CD14-positive monocyte (primary cell): ENCODE results near the gene RAB17. TPM values are rescaled to one million over a fixed set of nuclear protein-coding genes. Genes with fewer than 3 reads are reported as not detected.
A peak's percentile ranks its signal among the peaks of the same experiment; 100 is the strongest.

Experiments
- DNase-seq, 3 donors: peaks; one replicate each; pipeline ENCODE4 v3.0.0-alpha.2; 2011 to 2022
- H2AFZ ChIP-seq: 2 replicates; pipeline ENCODE4 v1.6.0; 2012; ENCODE audit warnings: mild to moderate bottlenecking, low read depth, low read length, inconsistent platforms; ENCODE audit not compliant: insufficient read depth, poor library complexity, severe bottlenecking
- H3K27ac ChIP-seq, 2 donors: 1 replicate in 1 of 2; 2 replicates in 1 of 2; pipeline ENCODE4 v1.5.1; 2012 to 2013; ENCODE audit warnings: low read length in 2 of 2, control low read depth in 1 of 2, inconsistent platforms in 1 of 2, low read depth in 1 of 2, mild to moderate bottlenecking in 1 of 2
- H3K27me3 ChIP-seq, 2 donors: one replicate each; pipeline versions ENCODE4 v1.6.0 to v1.6.1; 2011 to 2013; ENCODE audit warnings: low read length in 2 of 2; ENCODE audit not compliant: control insufficient read depth in 2 of 2, insufficient read depth in 2 of 2
- H3K36me3 ChIP-seq, 2 donors: replicated peaks in 1 of 2; 1 replicate in 1 of 2; 2 replicates in 1 of 2; pipeline versions ENCODE4 v1.5.1 to v1.6.1; 2012 to 2013; ENCODE audit warnings: low read length in 2 of 2, control low read depth in 1 of 2, inconsistent platforms in 1 of 2, mild to moderate bottlenecking in 1 of 2; ENCODE audit not compliant: insufficient read depth in 2 of 2, control insufficient read depth in 1 of 2
- H3K4me1 ChIP-seq, 2 donors: 1 replicate in 1 of 2; 2 replicates in 1 of 2; pipeline versions ENCODE4 v1.5.1 to v1.6.1; 2012 to 2013; ENCODE audit warnings: low read length in 2 of 2, control low read depth in 1 of 2, inconsistent platforms in 1 of 2, mild to moderate bottlenecking in 1 of 2, moderate library complexity in 1 of 2; ENCODE audit not compliant: insufficient read depth in 2 of 2, control insufficient read depth in 1 of 2
- H3K4me2 ChIP-seq: replicated peaks from 2 replicates; pipeline ENCODE3; 2012; ENCODE audit warnings: low read length, moderate library complexity, mild to moderate bottlenecking; ENCODE audit not compliant: poor library complexity, severe bottlenecking; ENCODE audit errors: extremely low read depth
- H3K4me3 ChIP-seq, 3 experiments: fragments of 200-600 bp in 1 of 3; sonication (generic) in 1 of 3; replicated peaks in 1 of 3; 1 replicate in 2 of 3; 2 replicates in 1 of 3; pipeline ENCODE4 v1.5.1; 2011 to 2013; ENCODE audit warnings: low read length in 3 of 3, mild to moderate bottlenecking in 3 of 3, control low read depth in 2 of 3, low read depth in 2 of 3, inconsistent platforms in 1 of 3, moderate library complexity in 1 of 3
- H3K79me2 ChIP-seq: 2 replicates; pipeline ENCODE4 v1.6.0; 2012; ENCODE audit warnings: mild to moderate bottlenecking, control low read depth, inconsistent platforms, low read length, moderate library complexity; ENCODE audit not compliant: insufficient read depth
- H3K9ac ChIP-seq: 2 replicates; pipeline ENCODE4 v1.6.0; 2017; ENCODE audit warnings: low read length, mild to moderate bottlenecking; ENCODE audit not compliant: insufficient read depth, poor library complexity, severe bottlenecking
- H3K9me3 ChIP-seq, 2 donors: replicated peaks in 1 of 2; 1 replicate in 1 of 2; 2 replicates in 1 of 2; pipeline versions ENCODE4 v1.5.1 to v1.6.1; 2012 to 2013; ENCODE audit warnings: low read length in 2 of 2, control low read depth in 1 of 2; ENCODE audit not compliant: control insufficient read depth in 1 of 2, insufficient read depth in 1 of 2
- H4K20me1 ChIP-seq: 2 replicates; pipeline ENCODE4 v1.6.0; 2012; ENCODE audit warnings: mild to moderate bottlenecking, low read length, control low read depth, moderate library complexity; ENCODE audit not compliant: insufficient read depth
- H3K27ac Mint-ChIP-seq, 7 donors: one replicate each; pipeline ENCODE4 v1.8.0; 2020; ENCODE audit warnings: mild to moderate bottlenecking in 7 of 7, mixed read lengths in 7 of 7, moderate library complexity in 6 of 7, inconsistent platforms in 2 of 7
- H3K27me3 Mint-ChIP-seq, 3 donors: one replicate each; pipeline ENCODE4 v1.8.0; 2021 to 2022; ENCODE audit warnings: low read depth in 3 of 3, mild to moderate bottlenecking in 3 of 3, mixed read lengths in 3 of 3, moderate library complexity in 3 of 3, inconsistent platforms in 1 of 3
- H3K36me3 Mint-ChIP-seq, 2 donors: one replicate each; pipeline ENCODE4 v1.8.0; 2020; ENCODE audit warnings: mixed read lengths in 2 of 2, inconsistent platforms in 1 of 2, mild to moderate bottlenecking in 1 of 2
- H3K4me1 Mint-ChIP-seq: one replicate; pipeline ENCODE4 v1.8.0; 2020; ENCODE audit warnings: mild to moderate bottlenecking, mixed read lengths
- H3K4me3 Mint-ChIP-seq, 2 donors: one replicate each; pipeline ENCODE4 v1.8.0; 2020; ENCODE audit warnings: mild to moderate bottlenecking in 2 of 2, mixed read lengths in 2 of 2, moderate library complexity in 1 of 2
- H3K9me3 Mint-ChIP-seq, 7 donors: one replicate each; pipeline ENCODE4 v1.8.0; 2020 to 2022; ENCODE audit warnings: mixed read lengths in 7 of 7, mild to moderate bottlenecking in 6 of 7, moderate library complexity in 6 of 7, inconsistent platforms in 2 of 7
- WGBS: methylation state at CpG from one replicate; pipeline ENCODE4 v1.1.5; 2013; ENCODE audit warnings: missing lambda C conversion rate; ENCODE audit not compliant: insufficient coverage; 5-methylcytosine and 5-hydroxymethylcytosine counted together
- intact Hi-C, 2 donors: fragments of 100-400 bp; cut with micrococcal nuclease; formaldehyde crosslinking; loops; one replicate each; pipeline versions ENCODE4 v1.15.0 to v1.15.1; 2023
- polyA plus RNA-seq, 3 donors: library from polyadenylated mRNA; depleted of rRNA in 1 of 3; unstranded in 2 of 3; stranded (reverse) in 1 of 3; fragments of 300-500 nt in 2 of 3; fragments of >200 nt in 1 of 3; fragmentation: Illumina TruSeq in 2 of 3; gene quantifications; 1 replicate in 2 of 3; 2 replicates in 1 of 3; pipeline ENCODE4 v1.2.3, GENCODE V29; 2012 to 2021
- TF ChIP-seq, protein P1 (sequence below): fragments of 200-600 bp; IDR thresholded peaks from one replicate; pipeline ENCODE4 v1.8.0; 2022; ENCODE audit warnings: antibody characterized with exemption, mild to moderate bottlenecking

Gene RAB17
- polyA plus RNA-seq, 3 donors, result 0.13 to 0.35 TPM; not detected in 1

DNA sequence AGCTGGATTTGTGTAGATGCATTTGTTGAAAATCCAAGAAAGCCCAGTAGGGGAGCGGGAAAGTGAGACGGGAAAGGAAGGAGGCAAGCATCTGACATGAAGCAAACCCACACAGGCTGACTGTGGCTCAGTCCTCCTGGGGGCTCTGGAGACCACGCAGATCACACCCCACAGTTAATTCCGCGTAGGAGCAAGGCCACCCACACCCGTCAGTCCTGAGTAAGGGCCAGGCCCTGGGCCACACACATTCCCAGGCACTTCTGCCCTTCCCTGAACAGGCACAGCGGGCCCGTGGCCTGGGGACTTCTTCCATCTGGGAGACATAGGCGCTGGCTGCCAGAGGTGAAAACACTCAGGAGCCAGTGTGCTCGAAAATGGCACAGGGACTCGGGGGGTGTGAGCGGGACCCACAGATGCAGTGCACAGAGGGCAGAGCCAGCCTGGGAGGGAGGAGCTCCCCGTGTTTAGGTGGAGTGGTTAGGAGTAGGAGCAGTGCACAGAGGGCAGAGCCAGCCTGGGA, 43.6 kb downstream of the RAB17 start:
- no peaks in the 10 kb centered on the region for H4K20me1 ChIP-seq
- no peak overlapping the region for H3K4me2 ChIP-seq
- no peak for DNase-seq

DNA sequence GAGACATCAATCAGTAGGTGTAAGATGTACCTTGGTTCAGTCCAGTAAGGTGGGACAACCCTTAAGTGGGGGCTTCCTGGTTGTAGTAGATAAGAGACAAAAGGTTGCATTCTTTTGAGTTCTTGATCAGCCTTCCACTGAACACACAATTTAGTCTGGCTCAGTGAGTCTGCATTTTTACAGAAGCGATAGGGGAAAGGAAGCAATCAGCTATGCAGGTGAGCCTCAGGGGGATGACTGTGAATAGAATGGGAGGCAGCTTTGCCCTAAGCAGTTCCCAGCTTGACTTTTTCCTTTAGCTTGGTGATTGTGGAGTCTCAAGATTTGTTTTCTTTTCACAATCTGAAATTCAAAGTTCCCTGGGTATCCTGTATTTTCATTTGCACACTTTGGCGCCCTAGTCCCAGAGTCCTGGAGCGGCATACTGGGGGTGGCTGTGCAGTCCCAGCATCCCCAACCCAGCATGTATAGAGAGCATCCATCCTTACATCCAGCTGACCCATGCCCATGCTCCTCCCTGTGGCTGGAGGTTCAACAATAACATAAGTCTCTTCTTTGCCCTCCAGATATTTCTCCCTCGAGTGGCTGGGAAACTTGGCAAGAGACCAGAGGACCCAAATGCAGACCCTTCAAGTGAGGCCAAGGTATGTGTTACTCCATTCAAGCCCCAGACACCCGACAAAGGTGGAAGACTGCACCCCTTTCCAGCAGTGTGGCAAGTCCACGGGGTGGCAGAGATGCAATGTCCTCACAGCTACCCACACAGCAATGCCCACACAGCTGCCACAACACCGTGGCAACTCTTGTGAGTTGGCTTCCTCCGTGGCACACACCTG, 44.3 kb downstream of the RAB17 start:
- Histone ChIP-seq H3K9me3 (no peaks in the 10 kb centered on the region), H3K4me2 (no peak overlapping the region), H3K27ac (no peak overlapping the region), H4K20me1 (no peaks in the 10 kb centered on the region), H3K9ac (no peak overlapping the region), H3K79me2 (no peaks in the 10 kb centered on the region), H3K4me3 (no peak overlapping the region), H3K27me3 (peaks cover 0 to 2% of the 10 kb centered on the region in 2 donors), H3K4me1 (no peaks in the 10 kb centered on the region), H2AFZ (no peak overlapping the region), H3K36me3 (no peaks in the 10 kb centered on the region)
- no peaks in the 10 kb centered on the region for H3K36me3 Mint-ChIP-seq
- WGBS, result 70% methylated on average over 6 of the region's 8 CpGs
- no peak overlapping the region for H3K4me3 Mint-ChIP-seq
- H3K27ac Mint-ChIP-seq, result peak overlapping the region in 1 of 7 donors; percentile 49
- intact Hi-C loops, result no loop called here
- peaks cover 0 to 6% (median 0%) of the 10 kb centered on the region in 7 donors for H3K9me3 Mint-ChIP-seq
- no peak for DNase-seq
- peaks cover 7 to 13% (median 8%) of the 10 kb centered on the region in 3 donors for H3K27me3 Mint-ChIP-seq
- TF ChIP-seq, protein P1, sequence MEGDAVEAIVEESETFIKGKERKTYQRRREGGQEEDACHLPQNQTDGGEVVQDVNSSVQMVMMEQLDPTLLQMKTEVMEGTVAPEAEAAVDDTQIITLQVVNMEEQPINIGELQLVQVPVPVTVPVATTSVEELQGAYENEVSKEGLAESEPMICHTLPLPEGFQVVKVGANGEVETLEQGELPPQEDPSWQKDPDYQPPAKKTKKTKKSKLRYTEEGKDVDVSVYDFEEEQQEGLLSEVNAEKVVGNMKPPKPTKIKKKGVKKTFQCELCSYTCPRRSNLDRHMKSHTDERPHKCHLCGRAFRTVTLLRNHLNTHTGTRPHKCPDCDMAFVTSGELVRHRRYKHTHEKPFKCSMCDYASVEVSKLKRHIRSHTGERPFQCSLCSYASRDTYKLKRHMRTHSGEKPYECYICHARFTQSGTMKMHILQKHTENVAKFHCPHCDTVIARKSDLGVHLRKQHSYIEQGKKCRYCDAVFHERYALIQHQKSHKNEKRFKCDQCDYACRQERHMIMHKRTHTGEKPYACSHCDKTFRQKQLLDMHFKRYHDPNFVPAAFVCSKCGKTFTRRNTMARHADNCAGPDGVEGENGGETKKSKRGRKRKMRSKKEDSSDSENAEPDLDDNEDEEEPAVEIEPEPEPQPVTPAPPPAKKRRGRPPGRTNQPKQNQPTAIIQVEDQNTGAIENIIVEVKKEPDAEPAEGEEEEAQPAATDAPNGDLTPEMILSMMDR, result no peak
- no peaks in the 10 kb centered on the region for H3K4me1 Mint-ChIP-seq

More for the DNA sequence above, 43.6 kb downstream of the RAB17 start:
- 94% methylated on average over 8 of the region's 13 CpGs for WGBS
- TF ChIP-seq, protein P1, result no peak
- intact Hi-C loops, result no loop called here
- Histone ChIP-seq H3K9me3 (no peaks in the 10 kb centered on the region), H2AFZ (no peak overlapping the region), H3K4me3 (no peak overlapping the region), H3K79me2 (no peaks in the 10 kb centered on the region), H3K36me3 (no peaks in the 10 kb centered on the region), H3K9ac (no peak overlapping the region), H3K4me1 (no peaks in the 10 kb centered on the region), H3K27me3 (peaks cover 0 to 2% of the 10 kb centered on the region in 2 donors), H3K27ac (no peak overlapping the region)
- peak overlapping the region in 1 of 7 donors; percentile 49 for H3K27ac Mint-ChIP-seq
- H3K36me3 Mint-ChIP-seq, result no peaks in the 10 kb centered on the region
- H3K4me3 Mint-ChIP-seq, result no peak overlapping the region
- H3K9me3 Mint-ChIP-seq, result peaks cover 0 to 5% (median 0%) of the 10 kb centered on the region in 7 donors
- peaks cover 8 to 13% (median 13%) of the 10 kb centered on the region in 3 donors for H3K27me3 Mint-ChIP-seq
- H3K4me1 Mint-ChIP-seq, result no peaks in the 10 kb centered on the region
